ENCODE measurements around the gene CELA2B. TPM values are rescaled to one million over a fixed set of nuclear protein-coding genes. Genes with fewer than 3 reads are reported as not detected.
"Not testable (repeated sequence)": the region's sequence is repeated elsewhere in the genome, so short reads cannot be mapped to it uniquely, and the experiment has no call there.

Gene CELA2B
- total RNA-seq, 2 donors from 2014 or later = 333 to 1,481 TPM

DNA sequence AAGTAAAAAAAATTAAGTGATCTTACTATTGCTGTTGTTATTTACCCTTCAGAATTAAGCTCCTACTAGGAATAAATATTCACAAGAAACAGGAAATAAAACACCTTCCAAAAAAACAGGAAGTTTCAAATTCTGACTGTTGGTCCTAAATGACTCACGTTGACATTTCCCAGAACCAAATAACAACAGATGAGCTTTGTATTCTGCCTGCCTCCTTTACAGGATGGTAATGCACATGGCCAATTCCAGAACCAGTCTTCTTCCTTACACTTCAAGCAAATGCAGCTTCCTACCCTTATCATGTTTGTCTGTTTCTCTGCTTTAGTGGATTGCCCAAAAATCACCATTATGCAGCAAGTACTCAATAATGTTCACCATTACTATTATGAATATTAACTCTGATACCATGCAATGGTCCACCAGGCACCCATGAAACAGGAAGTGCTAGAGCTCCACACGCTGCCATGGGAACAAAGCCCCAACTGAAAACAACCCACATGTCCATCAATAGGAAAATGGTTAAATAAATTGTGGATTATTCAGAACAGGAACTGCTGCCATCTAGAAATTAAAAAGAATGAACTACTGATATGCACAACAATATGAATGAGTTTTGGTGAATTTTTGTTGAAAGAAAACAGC, 39.2 kb downstream of the CELA2B start:
- DNase-seq (no peak), ATAC-seq (no peak)
- 57 to 80% methylated on average over 2 of the region's 2 CpGs for WGBS, 2 donors
- Histone ChIP-seq H3K27me3 (no peaks in the 10 kb centered on the region), H3K36me3 (replicated peaks in 1 of 2; ENCODE audit: insufficient read depth in 1 of 2, low read depth in 2 of 2) (no peaks in the 10 kb centered on the region), H3K9me3 (no peaks in the 10 kb centered on the region), H3K4me3 (no peak overlapping the region), H3K27ac (no peak overlapping the region), H3K4me1 (peaks cover 12% of the 10 kb centered on the region)
- TF ChIP-seq POLR2A (IDR thresholded peaks at IDR 0.05) = no peak
- TF ChIP-seq, protein P1, sequence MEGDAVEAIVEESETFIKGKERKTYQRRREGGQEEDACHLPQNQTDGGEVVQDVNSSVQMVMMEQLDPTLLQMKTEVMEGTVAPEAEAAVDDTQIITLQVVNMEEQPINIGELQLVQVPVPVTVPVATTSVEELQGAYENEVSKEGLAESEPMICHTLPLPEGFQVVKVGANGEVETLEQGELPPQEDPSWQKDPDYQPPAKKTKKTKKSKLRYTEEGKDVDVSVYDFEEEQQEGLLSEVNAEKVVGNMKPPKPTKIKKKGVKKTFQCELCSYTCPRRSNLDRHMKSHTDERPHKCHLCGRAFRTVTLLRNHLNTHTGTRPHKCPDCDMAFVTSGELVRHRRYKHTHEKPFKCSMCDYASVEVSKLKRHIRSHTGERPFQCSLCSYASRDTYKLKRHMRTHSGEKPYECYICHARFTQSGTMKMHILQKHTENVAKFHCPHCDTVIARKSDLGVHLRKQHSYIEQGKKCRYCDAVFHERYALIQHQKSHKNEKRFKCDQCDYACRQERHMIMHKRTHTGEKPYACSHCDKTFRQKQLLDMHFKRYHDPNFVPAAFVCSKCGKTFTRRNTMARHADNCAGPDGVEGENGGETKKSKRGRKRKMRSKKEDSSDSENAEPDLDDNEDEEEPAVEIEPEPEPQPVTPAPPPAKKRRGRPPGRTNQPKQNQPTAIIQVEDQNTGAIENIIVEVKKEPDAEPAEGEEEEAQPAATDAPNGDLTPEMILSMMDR (IDR thresholded peaks at IDR 0.05) = no peak
- intact Hi-C loops (cut with DNase I) = loop anchor here (10.0 kb wide), 1 partner anchor 180 kb away; no protein-coding TSS in a partner anchor

DNA sequence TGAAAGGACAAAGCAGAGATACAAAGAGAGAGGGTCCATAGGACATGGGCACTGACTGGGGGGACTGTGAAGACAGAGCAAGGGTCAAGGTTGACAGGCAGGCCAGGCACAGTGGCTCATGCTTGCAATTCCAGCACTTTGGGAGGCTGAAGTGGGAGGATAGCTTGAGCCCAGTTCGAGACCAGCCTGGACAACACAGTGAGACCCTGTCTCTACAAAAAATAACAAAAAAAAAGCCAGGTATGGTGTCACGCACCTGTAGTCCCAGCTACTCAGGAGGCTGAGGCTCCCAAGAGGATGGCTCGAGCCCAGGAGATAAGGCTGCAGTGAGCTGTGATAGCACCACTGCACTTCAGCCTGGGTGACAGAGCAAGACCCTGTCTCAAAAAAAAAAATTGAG, 43.7 kb downstream of the CELA2B start:
- WGBS, 2 donors = 85 to 92% methylated on average over 3 of the region's 3 CpGs
- no peak overlapping the region for H3K27ac ChIP-seq
- no peak overlapping the region for H3K4me3 ChIP-seq
- peaks cover 7% of the 10 kb centered on the region for H3K4me1 ChIP-seq
- ATAC-seq (no peak), DNase-seq (no peak)
- TF ChIP-seq, protein P1 (IDR thresholded peaks at IDR 0.05) = no peak
- no peak for TF ChIP-seq POLR2A (IDR thresholded peaks at IDR 0.05)
- H3K27me3 ChIP-seq = no peaks in the 10 kb centered on the region
- H3K9me3 ChIP-seq = no peaks in the 10 kb centered on the region
- H3K36me3 ChIP-seq (replicated peaks in 1 of 2; ENCODE audit: insufficient read depth in 1 of 2, low read depth in 2 of 2) = no peaks in the 10 kb centered on the region
- intact Hi-C loops (cut with DNase I) = loop anchor here (10.0 kb wide), 1 partner anchor 185 kb away; no protein-coding TSS in a partner anchor

DNA sequence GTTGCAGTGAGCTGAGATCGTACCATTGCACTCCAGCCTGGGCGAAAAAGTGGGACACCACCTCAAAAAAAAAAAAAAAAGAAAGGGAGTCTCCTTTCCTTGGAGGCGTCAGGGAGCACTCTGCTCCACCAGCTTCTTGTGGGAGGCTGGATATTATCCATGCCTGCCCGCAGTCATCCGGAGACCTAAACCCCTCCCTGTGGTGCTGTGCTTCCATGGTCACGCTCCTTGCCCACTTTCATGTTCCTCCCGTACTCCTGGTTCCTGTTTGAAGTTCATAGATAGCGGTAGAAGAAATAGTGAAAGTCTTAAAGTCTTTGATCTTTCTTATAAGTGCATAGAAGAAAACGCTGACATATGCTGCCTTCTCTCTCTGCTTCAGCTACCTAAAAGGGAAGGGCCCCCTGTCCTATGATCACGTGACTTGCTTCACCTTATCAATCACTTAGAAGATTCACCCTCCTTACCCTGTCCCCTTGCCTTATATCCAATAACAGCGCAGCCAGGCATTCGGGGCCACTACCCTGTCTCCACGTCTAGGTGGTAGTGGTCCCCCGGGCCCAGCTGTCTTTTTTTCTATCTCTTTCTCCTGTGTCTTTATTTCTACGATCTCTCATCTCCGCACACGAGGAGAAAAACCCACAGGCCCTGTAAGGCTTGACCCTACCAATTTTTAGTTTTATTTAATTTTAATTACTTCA, 45.5 kb downstream of the CELA2B start:
- ATAC-seq; H3K36me3 ChIP-seq (replicated peaks in 1 of 2; ENCODE audit: insufficient read depth in 1 of 2, low read depth in 2 of 2); H3K27me3 ChIP-seq; H3K4me3 ChIP-seq; intact Hi-C loops (cut with DNase I); H3K27ac ChIP-seq; DNase-seq; H3K9me3 ChIP-seq: not testable (repeated sequence)
- peaks cover 19% of the 10 kb centered on the region for H3K4me1 ChIP-seq
- WGBS, 2 donors = 93% methylated on average over 15 to 16 of the region's 17 CpGs

DNA sequence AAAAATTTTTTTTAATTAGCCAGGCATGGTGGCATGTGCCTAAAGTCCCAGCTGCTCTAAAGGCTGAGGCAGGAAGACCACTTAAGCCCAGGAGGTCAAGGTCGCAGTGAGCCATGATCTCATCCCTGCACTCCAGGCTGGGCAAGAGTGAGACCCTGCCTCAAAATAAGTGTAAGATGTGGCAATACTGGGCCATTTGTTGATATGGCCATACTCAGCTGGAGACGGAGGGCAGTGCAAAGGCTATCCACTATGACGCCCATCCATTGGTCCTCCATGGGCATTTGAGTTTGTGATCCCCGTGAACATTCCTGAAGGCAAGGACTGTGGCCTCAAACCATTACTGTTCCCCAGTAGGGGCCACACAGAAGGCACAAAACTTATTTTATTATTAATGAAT, 46.6 kb downstream of the CELA2B start:
- no peak for TF ChIP-seq POLR2A (IDR thresholded peaks at IDR 0.05)
- TF ChIP-seq, protein P1 (IDR thresholded peaks at IDR 0.05) = no peak
- Histone ChIP-seq H3K4me1 (peaks cover 23% of the 10 kb centered on the region), H3K27me3 (no peaks in the 10 kb centered on the region), H3K27ac (no peak overlapping the region), H3K36me3 (replicated peaks in 1 of 2; ENCODE audit: insufficient read depth in 1 of 2, low read depth in 2 of 2) (no peaks in the 10 kb centered on the region), H3K9me3 (no peaks in the 10 kb centered on the region), H3K4me3 (no peak overlapping the region)
- intact Hi-C loops (cut with DNase I) = no loop called here
- no peak for ATAC-seq
- 90 to 97% methylated on average over 4 of the region's 4 CpGs for WGBS, 2 donors
- DNase-seq = no peak

DNA sequence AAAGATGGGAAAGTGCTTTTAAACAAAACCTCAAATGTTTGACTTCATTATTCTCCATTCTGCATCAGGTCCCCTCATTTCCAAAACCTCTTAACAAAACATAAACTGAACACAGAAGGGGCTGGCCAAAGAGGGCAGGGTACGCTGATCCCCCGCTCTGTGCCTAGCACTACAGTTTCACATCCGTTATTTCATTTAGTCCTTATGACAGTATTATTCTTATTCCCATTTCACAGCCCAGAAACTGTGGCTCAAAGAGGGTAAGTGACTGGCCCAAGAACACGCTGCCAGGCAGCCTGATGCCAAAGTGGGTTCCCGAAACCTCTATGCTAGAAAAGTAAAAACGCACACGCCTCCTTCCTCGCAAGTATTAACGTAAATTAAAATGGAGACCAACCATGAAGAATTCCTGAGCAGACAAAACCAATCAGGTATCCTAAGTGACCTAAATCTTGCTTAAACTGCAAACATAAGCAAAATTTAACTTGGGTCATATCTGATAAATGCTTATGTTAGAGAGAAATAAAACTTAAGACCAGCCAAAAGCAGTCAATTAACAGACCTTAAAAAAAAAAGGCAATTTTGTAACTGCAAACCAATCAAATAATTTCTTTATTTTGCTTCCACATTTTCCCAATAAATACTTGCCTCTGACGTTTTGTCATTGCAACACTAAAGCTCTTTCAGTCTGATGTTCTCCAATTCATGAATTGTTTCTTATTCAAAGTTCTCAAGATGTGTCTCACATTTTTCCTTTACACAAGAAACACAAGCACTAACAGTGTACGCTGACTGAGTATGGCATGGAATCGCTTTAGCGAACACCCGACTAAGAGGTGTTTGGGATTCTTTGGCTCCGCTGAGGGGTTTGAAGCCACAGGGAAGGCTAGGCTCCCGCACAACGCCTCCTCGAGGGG, 47.5 kb downstream of the CELA2B start:
- no peak for ATAC-seq
- 36 to 38% methylated on average over 15 to 16 of the region's 18 CpGs for WGBS, 2 donors
- Histone ChIP-seq H3K4me1 (peaks cover 31% of the 10 kb centered on the region), H3K4me3 (peak overlapping the region; percentile 5 to 11), H3K27ac (peak overlapping the region; percentile 94 to 99 (median 98)), H3K36me3 (replicated peaks in 1 of 2; ENCODE audit: insufficient read depth in 1 of 2, low read depth in 2 of 2) (no peaks in the 10 kb centered on the region), H3K27me3 (no peaks in the 10 kb centered on the region), H3K9me3 (no peaks in the 10 kb centered on the region)
- intact Hi-C loops (cut with DNase I) = no loop called here
- no peak for TF ChIP-seq POLR2A (IDR thresholded peaks at IDR 0.05)
- TF ChIP-seq, protein P1 (IDR thresholded peaks at IDR 0.05) = no peak
- DNase-seq = no peak
